ENCODE measurements around the gene BRD2.

Gene BRD2

DNA sequence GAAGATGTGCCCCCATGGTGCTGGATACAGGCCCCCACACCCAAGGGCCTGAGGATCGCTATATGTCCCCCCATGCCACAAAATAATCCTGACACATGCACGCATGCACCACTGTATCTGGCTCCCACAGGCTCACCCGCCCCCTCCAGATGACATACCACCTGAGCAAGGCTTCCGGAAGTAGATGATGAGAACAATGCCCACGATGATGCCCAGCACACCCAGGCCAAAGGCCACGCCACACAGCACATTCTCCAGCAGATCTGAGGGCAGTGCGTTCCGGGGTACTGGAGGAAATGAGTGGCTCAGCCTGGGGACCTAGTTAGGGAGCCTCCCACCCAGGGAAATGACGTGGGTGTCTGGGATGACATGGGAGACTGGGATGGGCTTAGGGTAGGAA, 19.3 kb upstream of the BRD2 start:
- no peak overlapping the region for H3K27ac ChIP-seq (ENCODE audit: low read depth, low read length)
- H3K36me3 ChIP-seq (ENCODE audit: control insufficient read depth in 1 of 2, insufficient read depth in 2 of 2, low read length in 2 of 2): no peaks in the 10 kb centered on the region
- no peaks in the 10 kb centered on the region for H3K9me3 ChIP-seq (ENCODE audit: control insufficient read depth in 1 of 2, low read length in 2 of 2)
- no peaks in the 10 kb centered on the region for H3K27me3 ChIP-seq (ENCODE audit: control insufficient read depth in 1 of 2, insufficient read depth in 2 of 2, low read length in 2 of 2)
- H3K9ac ChIP-seq (ENCODE audit: low read depth in 1 of 2, low read length in 2 of 2): no peak overlapping the region
- H3K4me1 ChIP-seq (ENCODE audit: control insufficient read depth in 1 of 2, insufficient read depth in 2 of 2, low read length in 2 of 2): peaks cover 27 to 36% of the 10 kb centered on the region in 2 donors
- no peak overlapping the region for H3K4me3 ChIP-seq (ENCODE audit: low read depth in 1 of 2, low read length in 2 of 2)

DNA sequence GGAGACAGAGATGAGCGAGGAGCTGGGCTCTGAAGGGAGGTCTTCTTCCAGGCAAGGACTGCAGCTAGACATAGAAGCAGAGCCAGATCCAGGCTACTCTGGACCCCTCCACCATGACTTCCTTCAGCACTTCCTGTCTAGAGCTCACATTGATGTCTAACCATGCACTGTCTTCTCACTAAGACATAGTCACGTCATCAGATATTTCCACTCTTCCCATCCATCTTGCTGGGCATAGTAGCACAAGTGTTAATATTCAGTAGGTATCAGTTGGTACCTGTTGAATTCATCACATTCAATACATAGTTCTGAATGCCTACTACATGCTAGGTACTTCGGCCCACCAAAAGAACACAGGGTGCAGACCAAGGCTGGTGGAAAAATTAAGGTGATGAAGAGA, 18.4 kb upstream of the BRD2 start:
- Histone ChIP-seq H3K4me3 (ENCODE audit: low read depth in 1 of 2, low read length in 2 of 2) (no peak overlapping the region), H3K36me3 (ENCODE audit: control insufficient read depth in 1 of 2, insufficient read depth in 2 of 2, low read length in 2 of 2) (no peaks in the 10 kb centered on the region), H3K27ac (ENCODE audit: low read depth, low read length) (no peak overlapping the region), H3K27me3 (ENCODE audit: control insufficient read depth in 1 of 2, insufficient read depth in 2 of 2, low read length in 2 of 2) (no peaks in the 10 kb centered on the region), H3K9me3 (ENCODE audit: control insufficient read depth in 1 of 2, low read length in 2 of 2) (no peaks in the 10 kb centered on the region), H3K4me1 (ENCODE audit: control insufficient read depth in 1 of 2, insufficient read depth in 2 of 2, low read length in 2 of 2) (peaks cover 21 to 30% of the 10 kb centered on the region in 2 donors), H3K9ac (ENCODE audit: low read depth in 1 of 2, low read length in 2 of 2) (no peak overlapping the region)

DNA sequence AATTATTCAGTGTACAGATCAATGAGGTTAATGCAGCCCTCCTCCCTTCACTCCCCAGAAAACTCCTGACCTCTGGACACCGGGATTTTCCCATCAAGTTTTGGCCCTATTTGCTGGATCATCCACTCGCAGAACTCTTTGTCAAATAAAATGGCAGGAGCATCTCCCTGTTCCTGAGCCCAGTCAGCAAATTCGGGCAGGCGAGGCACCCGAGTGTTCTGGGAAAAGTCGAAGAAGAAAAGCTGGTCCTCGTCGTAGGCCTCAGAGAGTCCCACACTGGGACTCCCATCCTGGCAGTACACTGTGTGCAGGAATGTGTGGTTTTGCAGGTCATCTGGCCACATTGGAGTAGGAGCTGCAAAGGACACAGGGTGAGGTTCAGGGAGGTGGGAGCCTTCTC, 17.9 kb upstream of the BRD2 start:
- no peak overlapping the region for H3K27ac ChIP-seq (ENCODE audit: low read depth, low read length)
- peak overlapping the region in 1 of 2 donors; percentile 11 for H3K4me3 ChIP-seq (ENCODE audit: low read depth in 1 of 2, low read length in 2 of 2)
- peaks cover 19 to 26% of the 10 kb centered on the region in 2 donors for H3K4me1 ChIP-seq (ENCODE audit: control insufficient read depth in 1 of 2, insufficient read depth in 2 of 2, low read length in 2 of 2)
- no peaks in the 10 kb centered on the region for H3K27me3 ChIP-seq (ENCODE audit: control insufficient read depth in 1 of 2, insufficient read depth in 2 of 2, low read length in 2 of 2)
- no peaks in the 10 kb centered on the region for H3K36me3 ChIP-seq (ENCODE audit: control insufficient read depth in 1 of 2, insufficient read depth in 2 of 2, low read length in 2 of 2)
- H3K9ac ChIP-seq (ENCODE audit: low read depth in 1 of 2, low read length in 2 of 2): no peak overlapping the region
- H3K9me3 ChIP-seq (ENCODE audit: control insufficient read depth in 1 of 2, low read length in 2 of 2): no peaks in the 10 kb centered on the region

- Histone ChIP-seq H3K9me3 (ENCODE audit: control insufficient read depth in 1 of 2, low read length in 2 of 2) (no peaks in the 10 kb centered on the region), H3K27me3 (ENCODE audit: control insufficient read depth in 1 of 2, insufficient read depth in 2 of 2, low read length in 2 of 2) (no peaks in the 10 kb centered on the region), H3K4me1 (ENCODE audit: control insufficient read depth in 1 of 2, insufficient read depth in 2 of 2, low read length in 2 of 2) (peaks cover 19 to 22% of the 10 kb centered on the region in 2 donors), H3K36me3 (ENCODE audit: control insufficient read depth in 1 of 2, insufficient read depth in 2 of 2, low read length in 2 of 2) (no peaks in the 10 kb centered on the region), H3K9ac (ENCODE audit: low read depth in 1 of 2, low read length in 2 of 2) (peak within 1 kb of the TSS; percentile 67 to 70), H3K4me3 (ENCODE audit: low read depth in 1 of 2, low read length in 2 of 2) (peak within 1 kb of the TSS; percentile 69 to 76), H3K27ac (ENCODE audit: low read depth, low read length) (peak within 1 kb of the TSS; percentile 74)
Observed at GRCh38 chr6:32952817-32953739, 15.3 kb upstream of the BRD2 start, which contains the start of gene HLA-DMA. TSS of gene HLA-DMA (minus strand) at chr6:32953097. CDS start at chr6:32953036, 61 bp downstream.

DNA sequence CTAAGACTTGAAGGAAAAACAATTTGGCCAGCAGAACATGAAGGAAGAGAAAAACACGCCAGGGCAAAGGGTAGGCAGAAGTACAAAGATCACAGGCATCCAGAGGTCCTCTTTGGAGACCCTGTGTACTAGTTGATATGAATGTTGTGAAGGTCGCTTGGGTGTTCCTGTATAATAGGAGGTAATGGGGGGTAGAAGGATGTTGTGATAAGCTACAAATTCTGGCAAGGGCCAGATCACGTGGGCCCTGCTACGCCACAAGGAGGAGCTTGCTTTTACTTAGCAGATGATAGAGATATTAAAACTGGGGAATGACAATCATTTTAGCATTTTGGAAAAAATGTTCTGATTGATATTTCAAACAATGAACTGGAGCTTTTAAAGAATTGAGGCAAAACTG, 14.6 kb upstream of the BRD2 start:
- Histone ChIP-seq H3K27ac (ENCODE audit: low read depth, low read length) (no peak overlapping the region), H3K36me3 (ENCODE audit: control insufficient read depth in 1 of 2, insufficient read depth in 2 of 2, low read length in 2 of 2) (no peaks in the 10 kb centered on the region), H3K27me3 (ENCODE audit: control insufficient read depth in 1 of 2, insufficient read depth in 2 of 2, low read length in 2 of 2) (no peaks in the 10 kb centered on the region), H3K9ac (ENCODE audit: low read depth in 1 of 2, low read length in 2 of 2) (no peak overlapping the region), H3K9me3 (ENCODE audit: control insufficient read depth in 1 of 2, low read length in 2 of 2) (no peaks in the 10 kb centered on the region), H3K4me3 (ENCODE audit: low read depth in 1 of 2, low read length in 2 of 2) (no peak overlapping the region), H3K4me1 (ENCODE audit: control insufficient read depth in 1 of 2, insufficient read depth in 2 of 2, low read length in 2 of 2) (peaks cover 19 to 22% of the 10 kb centered on the region in 2 donors)

GRCh38 chr6:32954267-32954666, 14.1 kb upstream of the BRD2 start:
- Histone ChIP-seq H3K9me3 (ENCODE audit: control insufficient read depth in 1 of 2, low read length in 2 of 2) (no peaks in the 10 kb centered on the region), H3K4me1 (ENCODE audit: control insufficient read depth in 1 of 2, insufficient read depth in 2 of 2, low read length in 2 of 2) (peaks cover 16 to 22% of the 10 kb centered on the region in 2 donors), H3K27me3 (ENCODE audit: control insufficient read depth in 1 of 2, insufficient read depth in 2 of 2, low read length in 2 of 2) (no peaks in the 10 kb centered on the region)

GRCh38 chr6:32954986-32955802, 13.2 kb upstream of the BRD2 start:
- no peak overlapping the region for H3K9ac ChIP-seq (ENCODE audit: low read depth in 1 of 2, low read length in 2 of 2)
- H3K4me3 ChIP-seq (ENCODE audit: low read depth in 1 of 2, low read length in 2 of 2): no peak overlapping the region
- peaks cover 13 to 20% of the 10 kb centered on the region in 2 donors for H3K4me1 ChIP-seq (ENCODE audit: control insufficient read depth in 1 of 2, insufficient read depth in 2 of 2, low read length in 2 of 2)
- H3K27ac ChIP-seq (ENCODE audit: low read depth, low read length): no peak overlapping the region
- no peaks in the 10 kb centered on the region for H3K9me3 ChIP-seq (ENCODE audit: control insufficient read depth in 1 of 2, low read length in 2 of 2)
- H3K36me3 ChIP-seq (ENCODE audit: control insufficient read depth in 1 of 2, insufficient read depth in 2 of 2, low read length in 2 of 2): no peaks in the 10 kb centered on the region
- H3K27me3 ChIP-seq (ENCODE audit: control insufficient read depth in 1 of 2, insufficient read depth in 2 of 2, low read length in 2 of 2): no peaks in the 10 kb centered on the region

More at GRCh38 chr6:32954267-32954666, 14.1 kb upstream of the BRD2 start:
- Histone ChIP-seq H3K9ac (ENCODE audit: low read depth in 1 of 2, low read length in 2 of 2) (no peak overlapping the region), H3K36me3 (ENCODE audit: control insufficient read depth in 1 of 2, insufficient read depth in 2 of 2, low read length in 2 of 2) (no peaks in the 10 kb centered on the region), H3K4me3 (ENCODE audit: low read depth in 1 of 2, low read length in 2 of 2) (no peak overlapping the region), H3K27ac (ENCODE audit: low read depth, low read length) (no peak overlapping the region)

DNA sequence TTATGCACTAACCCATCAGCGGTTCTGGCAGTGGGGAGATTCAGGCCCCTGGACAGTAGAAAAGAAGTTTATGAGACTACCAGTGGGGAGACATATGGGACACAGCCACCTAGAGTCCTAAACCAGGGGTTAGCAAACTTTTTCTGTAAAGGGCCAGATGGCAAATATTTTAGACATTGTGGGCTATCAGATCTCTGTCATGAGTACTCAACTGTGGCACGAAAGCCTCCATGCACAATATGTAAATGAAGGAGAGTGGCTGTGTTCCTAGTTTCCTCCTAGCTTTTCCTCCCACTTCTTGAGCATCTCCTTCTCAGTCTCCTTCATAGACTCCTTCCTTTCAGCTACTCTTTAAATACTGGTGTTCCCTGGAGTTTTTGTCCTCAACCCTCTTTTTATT, 12.2 kb upstream of the BRD2 start:
- no peaks in the 10 kb centered on the region for H3K9me3 ChIP-seq (ENCODE audit: control insufficient read depth in 1 of 2, low read length in 2 of 2)
- H3K27ac ChIP-seq (ENCODE audit: low read depth, low read length): no peak overlapping the region
- no peaks in the 10 kb centered on the region for H3K27me3 ChIP-seq (ENCODE audit: control insufficient read depth in 1 of 2, insufficient read depth in 2 of 2, low read length in 2 of 2)
- H3K4me1 ChIP-seq (ENCODE audit: control insufficient read depth in 1 of 2, insufficient read depth in 2 of 2, low read length in 2 of 2): peaks cover 13 to 19% of the 10 kb centered on the region in 2 donors
- H3K4me3 ChIP-seq (ENCODE audit: low read depth in 1 of 2, low read length in 2 of 2): no peak overlapping the region
- no peaks in the 10 kb centered on the region for H3K36me3 ChIP-seq (ENCODE audit: control insufficient read depth in 1 of 2, insufficient read depth in 2 of 2, low read length in 2 of 2)
- no peak overlapping the region for H3K9ac ChIP-seq (ENCODE audit: low read depth in 1 of 2, low read length in 2 of 2)

GRCh38 chr6:32960563-32960962, 7.8 kb upstream of the BRD2 start:
- no peak overlapping the region for H3K9ac ChIP-seq (ENCODE audit: low read depth in 1 of 2, low read length in 2 of 2)
- no peak overlapping the region for H3K27ac ChIP-seq (ENCODE audit: low read depth, low read length)
- no peaks in the 10 kb centered on the region for H3K27me3 ChIP-seq (ENCODE audit: control insufficient read depth in 1 of 2, insufficient read depth in 2 of 2, low read length in 2 of 2)
- peaks cover under 1 to 5% of the 10 kb centered on the region in 2 donors for H3K4me1 ChIP-seq (ENCODE audit: control insufficient read depth in 1 of 2, insufficient read depth in 2 of 2, low read length in 2 of 2)
- no peak overlapping the region for H3K4me3 ChIP-seq (ENCODE audit: low read depth in 1 of 2, low read length in 2 of 2)
- H3K36me3 ChIP-seq (ENCODE audit: control insufficient read depth in 1 of 2, insufficient read depth in 2 of 2, low read length in 2 of 2): no peaks in the 10 kb centered on the region
- no peaks in the 10 kb centered on the region for H3K9me3 ChIP-seq (ENCODE audit: control insufficient read depth in 1 of 2, low read length in 2 of 2)

Measured in duodenal mucosa (tissue), 2 donors.